ENCODE results near the gene CCNB1IP1.

CCNB1IP1 gene

GRCh38 chr14:20350282-20350681 lies 17.2 kb upstream of the CCNB1IP1 start:
- no peaks in the 10 kb centered on the region for H3K27me3 ChIP-seq
- H3K9me3 ChIP-seq: no peaks in the 10 kb centered on the region
- TF ChIP-seq CTCF (IDR thresholded peaks at IDR 0.05; ENCODE audit: low read depth, low read length): no peak
- H3K4me3 ChIP-seq (ENCODE audit: low read depth, low read length): no peak overlapping the region
- H3K4me1 ChIP-seq: no peaks in the 10 kb centered on the region
- no peak for DNase-seq
- H3K36me3 ChIP-seq: peaks cover 76% of the 10 kb centered on the region

GRCh38 chr14:20347747-20348146 lies 14.7 kb upstream of the CCNB1IP1 start:
- Histone ChIP-seq H3K27me3 (no peaks in the 10 kb centered on the region), H3K36me3 (peaks cover 60% of the 10 kb centered on the region), H3K9me3 (no peaks in the 10 kb centered on the region), H3K4me1 (no peaks in the 10 kb centered on the region), H3K4me3 (ENCODE audit: low read depth, low read length) (no peak overlapping the region)
- no peak for TF ChIP-seq CTCF (IDR thresholded peaks at IDR 0.05; ENCODE audit: low read depth, low read length)
- DNase-seq: no peak

- TF ChIP-seq CTCF (IDR thresholded peaks at IDR 0.05; ENCODE audit: low read depth, low read length): no peak
- no peak overlapping the region for H3K4me3 ChIP-seq (ENCODE audit: low read depth, low read length)
- no peaks in the 10 kb centered on the region for H3K9me3 ChIP-seq
- no peaks in the 10 kb centered on the region for H3K27me3 ChIP-seq
- no peak for DNase-seq
- H3K4me1 ChIP-seq: no peaks in the 10 kb centered on the region
- H3K36me3 ChIP-seq: peaks cover 50% of the 10 kb centered on the region
Measured at GRCh38 chr14:20346713-20347112, 13.6 kb upstream of the CCNB1IP1 start.

- TF ChIP-seq CTCF (IDR thresholded peaks at IDR 0.05; ENCODE audit: low read depth, low read length): no peak
- Histone ChIP-seq H3K36me3 (peaks cover 39% of the 10 kb centered on the region), H3K27me3 (no peaks in the 10 kb centered on the region), H3K9me3 (no peaks in the 10 kb centered on the region), H3K4me3 (ENCODE audit: low read depth, low read length) (no peak overlapping the region), H3K4me1 (no peaks in the 10 kb centered on the region)
- DNase-seq: no peak
Measured at GRCh38 chr14:20345366-20345765, 12.3 kb upstream of the CCNB1IP1 start.

GRCh38 chr14:20343862-20344220 lies 10.8 kb upstream of the CCNB1IP1 start:
- no peaks in the 10 kb centered on the region for H3K4me1 ChIP-seq
- H3K27me3 ChIP-seq: no peaks in the 10 kb centered on the region
- TF ChIP-seq CTCF (IDR thresholded peaks at IDR 0.05; ENCODE audit: low read depth, low read length): no peak
- no peak for DNase-seq
- peaks cover 24% of the 10 kb centered on the region for H3K36me3 ChIP-seq
- no peaks in the 10 kb centered on the region for H3K9me3 ChIP-seq
- peak overlapping the region; percentile 93 for H3K4me3 ChIP-seq (ENCODE audit: low read depth, low read length)

GRCh38 chr14:20343092-20343861 lies 10.2 kb upstream of the CCNB1IP1 start, which contains the start of gene PARP2:
Gene PARP2, plus strand, starts transcription at chr14:20343635. Its CDS starts 7 bp downstream, at chr14:20343642.
- Histone ChIP-seq H3K36me3 (peaks cover 18% of the 10 kb centered on the region), H3K4me1 (no peaks in the 10 kb centered on the region), H3K4me3 (ENCODE audit: low read depth, low read length) (peak within 1 kb of the TSS; percentile 93), H3K27me3 (no peaks in the 10 kb centered on the region), H3K9me3 (no peaks in the 10 kb centered on the region)
- TF ChIP-seq CTCF (IDR thresholded peaks at IDR 0.05; ENCODE audit: low read depth, low read length): no peak
- DNase-seq: peak; percentile 99

Measured in BE2C (cell line).